ENCODE results near the gene CHRD.

CHRD gene

DNA sequence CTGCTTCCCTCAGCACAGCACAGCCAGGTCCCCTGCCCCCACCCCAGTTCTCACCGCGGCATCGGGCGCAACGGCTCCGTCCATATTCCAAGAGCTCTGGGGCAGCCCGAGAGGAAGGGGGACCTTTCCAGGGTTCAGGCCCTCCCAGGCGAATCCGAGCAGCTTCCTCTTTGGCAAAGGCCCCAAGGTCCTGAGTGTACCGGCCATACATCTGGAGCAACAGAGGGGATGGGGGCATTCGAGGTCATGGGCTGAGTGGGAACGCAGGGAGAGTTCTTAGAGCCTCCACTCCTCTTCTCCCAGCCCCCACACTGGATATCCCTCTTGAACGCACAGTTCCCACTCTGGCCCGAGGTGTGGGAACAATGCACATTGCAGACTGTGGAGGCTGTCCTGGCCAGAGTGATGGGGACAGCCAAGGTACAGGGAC, 20.9 kb upstream of the CHRD start:
- DNase-seq (ENCODE audit: low read depth), result no peak

DNA sequence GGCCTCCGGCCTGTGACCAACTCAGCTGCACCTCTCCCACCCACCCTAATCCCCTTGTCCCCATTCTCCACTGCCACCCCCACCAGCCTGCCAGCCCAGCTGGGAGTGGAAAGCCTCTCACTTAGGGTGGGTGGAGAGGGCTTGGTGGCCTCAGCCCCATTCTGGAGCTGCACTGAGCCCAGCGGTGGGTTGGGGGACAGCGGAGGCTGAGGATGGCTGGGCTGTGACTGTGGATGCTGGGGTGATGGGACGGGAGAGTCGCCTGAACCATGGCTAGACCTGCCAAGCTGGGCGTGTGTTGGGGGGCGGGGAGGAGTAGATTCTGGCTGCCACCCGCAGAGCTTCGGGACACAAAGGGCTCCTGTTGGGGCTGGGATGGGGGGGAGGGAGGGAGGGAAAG, 20.2 kb upstream of the CHRD start:
- no peak for DNase-seq (ENCODE audit: low read depth)
- TF ChIP-seq, protein P1, sequence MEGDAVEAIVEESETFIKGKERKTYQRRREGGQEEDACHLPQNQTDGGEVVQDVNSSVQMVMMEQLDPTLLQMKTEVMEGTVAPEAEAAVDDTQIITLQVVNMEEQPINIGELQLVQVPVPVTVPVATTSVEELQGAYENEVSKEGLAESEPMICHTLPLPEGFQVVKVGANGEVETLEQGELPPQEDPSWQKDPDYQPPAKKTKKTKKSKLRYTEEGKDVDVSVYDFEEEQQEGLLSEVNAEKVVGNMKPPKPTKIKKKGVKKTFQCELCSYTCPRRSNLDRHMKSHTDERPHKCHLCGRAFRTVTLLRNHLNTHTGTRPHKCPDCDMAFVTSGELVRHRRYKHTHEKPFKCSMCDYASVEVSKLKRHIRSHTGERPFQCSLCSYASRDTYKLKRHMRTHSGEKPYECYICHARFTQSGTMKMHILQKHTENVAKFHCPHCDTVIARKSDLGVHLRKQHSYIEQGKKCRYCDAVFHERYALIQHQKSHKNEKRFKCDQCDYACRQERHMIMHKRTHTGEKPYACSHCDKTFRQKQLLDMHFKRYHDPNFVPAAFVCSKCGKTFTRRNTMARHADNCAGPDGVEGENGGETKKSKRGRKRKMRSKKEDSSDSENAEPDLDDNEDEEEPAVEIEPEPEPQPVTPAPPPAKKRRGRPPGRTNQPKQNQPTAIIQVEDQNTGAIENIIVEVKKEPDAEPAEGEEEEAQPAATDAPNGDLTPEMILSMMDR (conservative IDR thresholded peaks at IDR 0.05; ENCODE audit: low read depth, low read length), result no peak
- H3K4me3 ChIP-seq (ENCODE audit: low read depth, low read length), result no peak overlapping the region

More for the DNA sequence above, 20.9 kb upstream of the CHRD start:
- TF ChIP-seq, protein P1 (conservative IDR thresholded peaks at IDR 0.05; ENCODE audit: low read depth, low read length), result no peak
- no peak overlapping the region for H3K4me3 ChIP-seq (ENCODE audit: low read depth, low read length)

DNA sequence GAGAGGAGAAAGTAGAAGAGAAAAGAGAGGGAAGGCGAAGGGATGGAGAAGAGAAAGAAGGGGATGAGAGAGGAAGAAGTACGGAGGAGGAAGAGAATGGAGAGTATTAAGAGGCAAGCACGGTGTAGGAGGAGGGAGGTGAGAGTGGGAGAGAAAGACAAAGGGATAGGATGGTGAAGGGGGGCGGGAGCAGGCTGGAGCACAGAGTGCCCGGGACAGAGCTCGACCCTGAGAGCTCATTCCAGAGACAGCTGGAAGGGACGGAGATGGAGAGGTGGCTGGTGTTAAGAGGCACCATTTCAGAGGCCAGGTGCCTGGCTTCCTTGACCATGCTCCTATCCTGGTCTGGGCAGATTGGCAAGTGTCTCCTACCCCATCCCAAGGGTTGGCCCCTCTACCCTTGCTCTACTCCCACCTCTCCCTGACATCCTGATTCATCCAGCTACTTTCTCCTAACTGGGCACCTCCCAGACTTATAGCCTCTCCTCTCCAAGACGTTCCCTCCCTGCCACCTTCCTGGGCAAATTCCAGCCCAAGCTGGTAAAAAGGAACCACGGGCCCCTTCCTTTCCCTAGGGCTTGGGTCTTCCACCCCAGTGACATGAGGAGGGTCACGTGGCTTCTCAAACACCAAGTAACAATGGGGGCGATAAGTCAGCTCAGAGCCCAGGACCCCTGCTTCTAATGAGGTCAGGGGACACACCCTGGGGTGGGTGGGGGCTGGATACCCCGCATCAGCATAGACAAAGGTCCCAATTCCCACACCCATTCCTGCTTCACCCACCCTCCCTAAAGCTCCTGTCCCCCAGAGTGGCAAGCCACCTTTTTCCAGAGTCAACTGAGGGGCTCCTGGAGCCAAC, 19.6 kb upstream of the CHRD start:
- DNase-seq (ENCODE audit: low read depth), result no peak
- peak overlapping the region; percentile 3 for H3K4me3 ChIP-seq (ENCODE audit: low read depth, low read length)
- TF ChIP-seq, protein P1 (conservative IDR thresholded peaks at IDR 0.05; ENCODE audit: low read depth, low read length), result no peak

DNA sequence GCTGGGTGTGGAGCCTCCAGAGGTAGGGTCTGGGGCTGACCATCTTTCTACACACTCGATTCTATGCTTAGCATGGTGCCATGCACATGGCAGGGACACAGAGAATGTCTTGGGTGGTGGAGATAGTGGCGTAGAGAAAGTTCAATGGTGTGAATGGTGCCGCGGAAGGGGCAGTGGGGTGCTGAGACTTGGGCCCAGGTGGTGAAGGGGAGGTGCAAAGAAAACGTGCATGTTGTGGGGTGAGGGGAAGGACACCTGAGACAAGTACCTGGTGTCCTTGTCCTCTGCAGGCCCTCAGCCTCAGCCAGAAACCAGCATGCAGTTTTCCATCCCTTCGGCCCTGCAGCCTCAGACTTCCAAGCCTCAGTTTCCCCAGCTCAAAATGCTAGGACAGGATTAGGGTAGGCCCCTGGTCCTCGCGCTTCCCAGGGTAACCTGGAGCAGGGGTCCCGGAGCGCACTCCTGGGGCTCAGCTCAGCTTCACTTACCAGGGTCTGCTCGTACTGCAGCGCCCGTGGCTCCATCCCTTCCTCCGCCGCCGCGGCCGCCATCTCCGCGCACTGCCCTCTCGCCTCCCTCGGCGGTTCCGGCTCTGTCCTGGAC, 18.8 kb upstream of the CHRD start:
- H3K4me3 ChIP-seq (ENCODE audit: low read depth, low read length), result peak overlapping the region; percentile 81
- no peak for DNase-seq (ENCODE audit: low read depth)
- TF ChIP-seq, protein P1 (conservative IDR thresholded peaks at IDR 0.05; ENCODE audit: low read depth, low read length), result no peak

GRCh38 chr3:184361532-184361931, 18.3 kb upstream of the CHRD start, which contains the start of the genes CLCN2 and POLR2H:
TSS of gene CLCN2 (minus strand) at chr3:184361605. CDS start at chr3:184361479, 126 bp downstream.
TSS of gene POLR2H (plus strand) at chr3:184361710. CDS start at chr3:184363493, 1,783 bp downstream.
- TF ChIP-seq, protein P1 (conservative IDR thresholded peaks at IDR 0.05; ENCODE audit: low read depth, low read length), result no peak
- peak; percentile 37 for DNase-seq (ENCODE audit: low read depth)

DNA sequence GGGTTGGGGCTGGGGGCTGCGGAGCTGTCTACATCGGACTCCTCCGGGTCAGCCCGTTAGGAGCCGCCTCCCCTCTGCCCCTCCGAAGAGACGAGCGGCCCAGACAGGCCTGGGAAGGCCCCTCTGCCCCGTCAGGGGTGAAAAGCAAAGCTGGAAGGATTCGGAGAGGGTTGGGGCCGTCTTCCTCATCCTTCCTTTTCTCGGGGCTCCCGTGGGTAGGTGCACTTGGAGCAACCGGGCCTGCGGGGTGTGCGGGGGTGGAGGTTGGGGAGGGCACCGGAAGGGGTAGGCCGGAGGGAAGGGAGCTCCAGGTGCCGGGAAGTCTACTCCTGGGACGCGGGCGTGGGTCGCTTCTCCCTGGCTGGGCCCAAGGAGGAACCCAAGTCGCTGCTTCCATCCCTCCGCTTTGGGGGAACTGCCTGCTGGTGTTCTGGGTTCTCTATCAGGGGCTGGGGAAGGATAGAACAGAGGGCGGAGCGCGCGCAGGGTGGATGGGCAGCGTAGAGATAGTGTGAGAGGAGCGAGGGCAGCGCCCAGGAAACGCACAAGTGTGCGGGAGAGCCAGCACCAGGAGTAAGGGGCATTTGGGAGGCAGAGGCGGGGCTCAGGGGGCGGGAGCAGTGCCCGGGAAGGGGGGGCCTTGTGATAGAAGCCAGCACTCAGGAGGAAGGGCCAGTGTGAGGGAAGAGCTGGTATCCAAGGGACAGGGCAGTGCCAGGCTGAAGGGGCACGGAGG, 17.8 kb upstream of the CHRD start:
- DNase-seq (ENCODE audit: low read depth), result peak; percentile 57
- TF ChIP-seq, protein P1 (conservative IDR thresholded peaks at IDR 0.05; ENCODE audit: low read depth, low read length), result no peak
- peak overlapping the region; percentile 81 for H3K4me3 ChIP-seq (ENCODE audit: low read depth, low read length)

More at GRCh38 chr3:184361532-184361931, 18.3 kb upstream of the CHRD start, which contains the start of the genes CLCN2 and POLR2H:
- peak within 1 kb of the TSS; percentile 81 for H3K4me3 ChIP-seq (ENCODE audit: low read depth, low read length)

Measured in choroid plexus epithelial cell (primary cell).